GM12872 (cell line): ENCODE results near the gene TLR1.

ENCODE experiments used
- TF ChIP-seq, protein P1 (sequence below): IDR thresholded peaks from 3 replicates; pipeline ENCODE4 v1.5.1; 2011; ENCODE audit warnings: low read depth, mild to moderate bottlenecking, low read length, moderate library complexity; ENCODE audit not compliant: insufficient read depth

The TLR1 gene

DNA sequence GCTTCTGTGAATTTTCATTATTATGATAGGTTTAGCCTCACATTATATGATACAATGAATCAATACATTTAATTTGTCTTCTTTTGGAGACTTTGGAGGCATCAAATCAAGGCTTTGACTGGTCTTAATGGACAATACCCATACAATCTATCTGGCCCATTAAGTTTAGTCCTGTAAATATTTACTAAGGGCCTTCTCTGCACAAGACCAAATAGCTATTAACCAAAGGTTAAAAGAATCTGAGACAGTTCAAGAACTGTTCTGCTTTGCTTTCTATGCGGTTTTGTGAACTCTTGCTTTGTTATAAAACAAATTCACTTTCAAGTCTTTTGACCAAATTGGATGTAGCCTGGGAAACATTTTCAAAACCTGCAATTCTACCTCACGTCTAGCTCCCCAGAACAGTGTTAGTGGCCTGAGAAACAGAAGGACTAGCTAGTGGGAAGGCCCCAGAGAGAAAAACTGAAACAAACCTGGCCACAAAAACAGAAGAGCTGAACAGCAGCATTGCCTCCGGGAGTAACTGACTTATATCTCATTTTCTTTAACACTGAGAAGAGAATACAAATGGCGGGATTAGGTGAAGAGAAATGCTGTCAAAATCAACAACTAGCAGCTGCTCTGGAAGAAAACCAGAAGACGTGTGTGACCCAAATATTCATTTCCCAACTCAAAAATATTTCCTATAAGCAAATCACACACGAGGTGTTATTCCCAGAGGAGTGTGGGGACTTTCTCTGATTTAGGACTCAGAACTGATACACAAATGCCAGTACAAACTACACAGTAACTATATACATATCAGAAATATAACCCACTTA lies 548 bp downstream of the TLR1 start:
- TF ChIP-seq, protein P1, sequence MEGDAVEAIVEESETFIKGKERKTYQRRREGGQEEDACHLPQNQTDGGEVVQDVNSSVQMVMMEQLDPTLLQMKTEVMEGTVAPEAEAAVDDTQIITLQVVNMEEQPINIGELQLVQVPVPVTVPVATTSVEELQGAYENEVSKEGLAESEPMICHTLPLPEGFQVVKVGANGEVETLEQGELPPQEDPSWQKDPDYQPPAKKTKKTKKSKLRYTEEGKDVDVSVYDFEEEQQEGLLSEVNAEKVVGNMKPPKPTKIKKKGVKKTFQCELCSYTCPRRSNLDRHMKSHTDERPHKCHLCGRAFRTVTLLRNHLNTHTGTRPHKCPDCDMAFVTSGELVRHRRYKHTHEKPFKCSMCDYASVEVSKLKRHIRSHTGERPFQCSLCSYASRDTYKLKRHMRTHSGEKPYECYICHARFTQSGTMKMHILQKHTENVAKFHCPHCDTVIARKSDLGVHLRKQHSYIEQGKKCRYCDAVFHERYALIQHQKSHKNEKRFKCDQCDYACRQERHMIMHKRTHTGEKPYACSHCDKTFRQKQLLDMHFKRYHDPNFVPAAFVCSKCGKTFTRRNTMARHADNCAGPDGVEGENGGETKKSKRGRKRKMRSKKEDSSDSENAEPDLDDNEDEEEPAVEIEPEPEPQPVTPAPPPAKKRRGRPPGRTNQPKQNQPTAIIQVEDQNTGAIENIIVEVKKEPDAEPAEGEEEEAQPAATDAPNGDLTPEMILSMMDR: no peak

DNA sequence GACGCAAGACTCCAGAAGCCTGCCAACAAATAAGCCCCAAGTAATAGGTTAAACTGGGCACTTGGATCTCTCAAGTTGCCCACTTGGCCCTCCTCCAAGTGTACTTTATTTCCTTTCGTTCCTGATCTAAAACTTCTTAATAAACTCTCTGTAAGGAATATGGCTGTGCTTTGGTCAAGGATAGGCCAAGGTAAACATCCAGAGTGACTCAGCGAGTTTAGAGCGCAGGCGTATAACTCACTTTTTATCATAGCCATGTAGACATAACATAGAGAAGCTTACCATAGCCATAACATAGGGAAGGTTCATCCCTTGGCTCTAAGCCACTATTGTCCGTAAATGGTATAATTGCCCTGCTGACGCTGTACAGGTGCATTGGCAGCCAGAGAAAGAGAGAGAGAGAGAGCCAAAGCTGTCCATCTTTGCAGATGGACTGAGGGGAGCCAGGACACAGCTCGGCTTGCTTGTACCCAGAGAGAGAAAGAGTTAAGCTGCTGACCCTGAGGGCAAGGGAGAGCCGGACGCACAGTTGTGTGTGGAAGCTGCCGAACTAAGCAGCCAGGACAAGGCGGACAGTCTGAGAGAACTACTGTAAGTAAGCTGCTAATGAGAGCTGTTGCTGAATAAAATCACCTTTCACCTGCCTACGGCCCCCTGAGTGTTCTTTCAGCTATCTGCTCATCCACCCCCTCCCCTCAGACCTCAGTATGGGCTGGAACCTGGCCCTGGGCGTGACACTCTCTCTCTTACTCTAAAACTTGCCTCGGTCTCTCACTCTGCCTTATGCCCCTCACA lies 1.8 kb downstream of the TLR1 start:
- TF ChIP-seq, protein P1: no peak

DNA sequence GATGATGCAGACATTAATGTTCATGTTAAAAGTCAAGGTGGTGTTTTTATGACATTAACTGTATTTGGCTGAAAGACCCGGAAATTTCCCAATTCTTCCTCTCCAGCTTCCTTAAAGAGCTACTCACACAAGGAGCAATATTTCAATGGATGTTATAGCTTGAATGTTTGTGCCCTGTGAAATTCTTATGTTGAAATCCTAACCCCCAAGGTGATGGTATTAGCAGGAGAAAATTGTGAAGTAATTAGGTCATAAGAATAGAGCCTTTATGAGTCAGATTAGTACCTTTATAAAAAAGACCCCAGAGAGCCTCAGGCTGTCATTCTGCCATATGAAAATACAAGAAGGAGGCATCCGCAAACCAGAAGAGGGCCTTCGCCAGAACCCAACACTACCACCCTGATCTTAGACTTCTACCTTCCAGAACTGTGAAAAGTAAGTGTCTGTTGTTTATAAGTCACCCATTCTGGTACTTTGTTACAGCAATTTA lies 3.6 kb downstream of the TLR1 start:
- TF ChIP-seq, protein P1: no peak

DNA sequence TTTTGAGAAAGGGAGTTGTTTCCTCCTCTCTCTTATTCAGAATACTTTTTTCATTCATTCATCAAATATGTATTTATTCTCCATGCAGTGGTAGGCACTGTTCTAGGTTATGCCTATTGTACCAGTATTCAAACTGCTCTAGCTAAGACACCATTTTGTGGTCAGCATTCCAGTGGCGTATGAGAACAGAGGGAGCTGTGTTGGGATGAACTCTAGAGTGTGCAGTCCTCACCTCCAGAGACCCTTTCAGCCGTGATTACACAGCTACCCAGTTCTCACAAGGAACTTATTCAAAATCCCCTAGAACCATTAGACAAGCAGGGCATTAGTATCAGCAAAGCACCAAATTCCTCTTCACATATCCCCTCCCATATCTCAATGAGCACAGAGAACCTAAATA lies 4.2 kb downstream of the TLR1 start:
- TF ChIP-seq, protein P1: no peak

DNA sequence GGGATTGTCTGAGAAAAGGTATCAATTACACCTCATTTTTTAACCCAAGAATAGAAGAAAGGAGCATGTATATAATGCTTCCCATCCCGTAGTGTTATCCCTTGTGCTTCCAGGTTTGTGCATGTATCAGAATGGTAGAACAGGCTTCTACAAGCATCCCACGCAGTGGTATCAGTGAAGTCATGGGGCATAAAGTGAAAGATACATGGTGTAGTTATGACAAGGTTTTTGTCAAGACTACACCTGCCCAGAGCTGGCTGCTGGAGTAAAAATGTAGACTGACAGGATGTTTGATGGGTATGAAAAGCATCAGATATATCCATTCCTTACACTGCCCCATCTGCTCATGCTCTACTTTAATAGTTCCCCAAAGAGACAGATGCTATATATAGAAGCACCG lies 9.5 kb downstream of the TLR1 start:
- TF ChIP-seq, protein P1: no peak

DNA sequence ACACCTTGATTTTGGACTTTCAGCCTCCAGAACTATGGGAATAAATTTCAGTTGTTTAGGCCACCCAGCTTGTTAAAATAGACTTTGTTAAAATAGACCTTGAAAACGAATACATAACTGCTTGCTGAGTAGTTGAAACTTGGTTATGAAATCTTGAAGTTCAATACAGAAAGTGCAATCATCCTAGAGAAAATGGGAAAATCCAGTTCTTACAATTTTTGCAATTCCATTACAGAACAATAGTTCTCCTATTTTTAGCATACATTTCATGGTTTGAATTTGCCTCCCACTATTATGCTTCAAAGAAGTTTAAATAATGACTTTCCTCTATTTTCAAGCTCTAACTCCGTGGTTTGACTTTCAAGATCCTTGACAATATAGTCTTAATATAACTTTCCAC lies 10.5 kb downstream of the TLR1 start:
- TF ChIP-seq, protein P1: no peak

DNA sequence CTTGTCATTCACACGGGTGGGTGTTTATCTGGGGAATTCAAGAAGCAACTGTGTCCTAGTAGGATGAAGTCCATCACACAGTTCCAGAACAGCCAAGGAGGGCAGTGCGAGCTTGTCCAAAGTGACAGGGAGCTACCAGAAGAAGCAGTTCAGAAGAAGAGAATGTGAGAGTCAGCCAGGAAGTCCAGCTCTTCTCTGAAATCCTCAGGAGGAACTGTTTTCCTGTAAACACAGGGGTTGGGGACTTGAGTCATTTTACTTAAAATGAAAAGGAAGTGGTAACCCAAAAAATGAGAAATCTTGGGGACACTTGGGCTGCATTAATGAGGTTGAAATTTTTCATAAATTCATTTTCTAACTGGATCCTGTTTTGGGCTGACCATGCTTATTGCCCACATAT lies 13.6 kb downstream of the TLR1 start:
- TF ChIP-seq, protein P1: no peak
